Measurements from ENCODE around the gene SEMA4C.

The SEMA4C gene

GRCh38 chr2:96881349-96882195, 11.7 kb upstream of the SEMA4C start:
- no peak for ATAC-seq

- ATAC-seq = no peak
Observed at GRCh38 chr2:96880891-96881273, 11.0 kb upstream of the SEMA4C start.

GRCh38 chr2:96879545-96880040, 9.7 kb upstream of the SEMA4C start:
- ATAC-seq = no peak

GRCh38 chr2:96878796-96879544, 9.1 kb upstream of the SEMA4C start:
- no peak for ATAC-seq

- ATAC-seq = no peak
Observed at GRCh38 chr2:96878171-96878570, 8.3 kb upstream of the SEMA4C start.

- ATAC-seq = no peak
Observed at GRCh38 chr2:96877631-96878092, 7.8 kb upstream of the SEMA4C start.

GRCh38 chr2:96877042-96877451, 7.2 kb upstream of the SEMA4C start:
- no peak for ATAC-seq

GRCh38 chr2:96876269-96877041, 6.6 kb upstream of the SEMA4C start:
- ATAC-seq = no peak

- ATAC-seq = no peak
Observed at GRCh38 chr2:96875498-96876268, 5.8 kb upstream of the SEMA4C start.

GRCh38 chr2:96874198-96874831, 4.4 kb upstream of the SEMA4C start:
- peak; percentile 57 to 59 for ATAC-seq

- no peak for ATAC-seq
Observed at GRCh38 chr2:96873651-96874096, 3.8 kb upstream of the SEMA4C start.

GRCh38 chr2:96872591-96873349, 2.9 kb upstream of the SEMA4C start:
- ATAC-seq = no peak

- no peak for ATAC-seq
Observed at GRCh38 chr2:96870626-96871255, 861 bp upstream of the SEMA4C start.

GRCh38 chr2:96869281-96869821, 529 bp downstream of the SEMA4C start:
- ATAC-seq = peak in 1 of 2 donors; percentile 5

- peak; percentile 45 to 48 for ATAC-seq
Observed at GRCh38 chr2:96868555-96869280, 1.2 kb downstream of the SEMA4C start.

- ATAC-seq = no peak
Observed at GRCh38 chr2:96867756-96868554, 1.9 kb downstream of the SEMA4C start.

- ATAC-seq = no peak
Observed at GRCh38 chr2:96866986-96867755, 2.7 kb downstream of the SEMA4C start.
